HEK293T (cell line): ENCODE measurements around the gene CRHR2.

ENCODE experiments used
- BHLHE40 ChIP-seq: fragments of 450-650 bp; IDR thresholded peaks from 2 replicates; pipeline ENCODE4 v1.6.1; 2016; ENCODE audit warnings: mild to moderate bottlenecking, moderate library complexity, borderline replicate concordance
- FOXA1 ChIP-seq: fragments of 450-650 bp; IDR thresholded peaks from 2 replicates; pipeline ENCODE4 v1.6.1; 2016; ENCODE audit warnings: mild to moderate bottlenecking

DNA sequence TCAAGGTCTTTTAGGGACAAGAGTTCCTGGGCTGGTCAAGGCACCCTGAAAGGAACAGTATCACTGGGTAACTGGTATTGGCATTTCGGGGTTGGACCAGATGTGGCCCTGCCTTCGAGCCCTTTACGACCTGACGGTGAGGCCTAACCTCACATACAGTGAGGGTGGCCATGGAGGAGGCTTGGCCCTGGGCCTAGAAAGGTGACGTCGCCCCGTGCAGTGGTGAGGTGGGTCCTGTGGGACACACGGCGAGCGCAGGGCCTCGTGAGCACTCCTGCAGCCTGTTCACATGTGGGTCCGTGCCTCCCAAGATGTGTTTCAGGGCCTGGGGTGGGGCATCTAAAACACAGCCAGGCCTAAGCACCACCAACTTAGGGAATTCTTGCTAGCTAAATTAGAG is 36.1 kb downstream of the CRHR2 start:
- no peak for TF ChIP-seq BHLHE40
- no peak for TF ChIP-seq FOXA1
